Measurements from ENCODE around the gene ZNF770. TPM values are rescaled to one million over a fixed set of nuclear protein-coding genes. Genes with fewer than 3 reads are reported as not detected.
"Not testable (repeated sequence)": the region's sequence is repeated elsewhere in the genome, so short reads cannot be mapped to it uniquely, and the experiment has no call there.

ZNF770 gene
- total RNA-seq, 6 donors from 2014 or later, result 6.4 to 28.2 (median 21.7) TPM

GRCh38 chr15:34942363-34942762 is 45.7 kb downstream of the ZNF770 start:
- 59 to 63% methylated on average over 6 of the region's 6 CpGs for WGBS, 2 donors

GRCh38 chr15:34941831-34942230 is 46.3 kb downstream of the ZNF770 start:
- Histone ChIP-seq H3K36me3 (peaks cover 21 to 86% (median 37%) of the 10 kb centered on the region in 4 donors), H3K27me3 (no peaks in the 10 kb centered on the region), H3K4me1 (peaks cover 0 to 5% (median 2%) of the 10 kb centered on the region in 4 donors), H3K27ac (no peak overlapping the region), H3K4me3 (no peak overlapping the region), H3K9me3 (no peaks in the 10 kb centered on the region)
- no peak for TF ChIP-seq EP300 (IDR thresholded peaks at IDR 0.05)
- no peak for TF ChIP-seq CTCF (IDR thresholded peaks at IDR 0.05)
- no peak for TF ChIP-seq POLR2A (IDR thresholded peaks at IDR 0.05)
- 62 to 70% methylated on average over 3 of the region's 3 CpGs for WGBS, 2 donors
- ATAC-seq (ENCODE audit: low FRiP score in 2 of 2) (no peak), DNase-seq (no peak)

More at GRCh38 chr15:34942363-34942762, 45.7 kb downstream of the ZNF770 start:
- no peak overlapping the region for H3K4me3 ChIP-seq
- no peaks in the 10 kb centered on the region for H3K9me3 ChIP-seq
- no peaks in the 10 kb centered on the region for H3K27me3 ChIP-seq
- peaks cover 0 to 5% (median 2%) of the 10 kb centered on the region in 4 donors for H3K4me1 ChIP-seq
- ATAC-seq (ENCODE audit: low FRiP score in 2 of 2), result no peak
- peaks cover 21 to 80% (median 35%) of the 10 kb centered on the region in 4 donors for H3K36me3 ChIP-seq
- no peak overlapping the region for H3K27ac ChIP-seq
- TF ChIP-seq POLR2A (IDR thresholded peaks at IDR 0.05) (no peak), POLR2AphosphoS5 (IDR thresholded peaks at IDR 0.05) (no peak), EP300 (IDR thresholded peaks at IDR 0.05) (no peak), CTCF (IDR thresholded peaks at IDR 0.05) (no peak)
- no peak for DNase-seq

- peaks cover 0 to 5% (median 2%) of the 10 kb centered on the region in 4 donors for H3K4me1 ChIP-seq
- ATAC-seq (ENCODE audit: low FRiP score in 2 of 2) (no peak), DNase-seq (no peak)
- peaks cover 21 to 91% (median 40%) of the 10 kb centered on the region in 4 donors for H3K36me3 ChIP-seq
- no peak overlapping the region for H3K27ac ChIP-seq
- no peaks in the 10 kb centered on the region for H3K9me3 ChIP-seq
- no peak for TF ChIP-seq POLR2A (IDR thresholded peaks at IDR 0.05)
- TF ChIP-seq EP300 (IDR thresholded peaks at IDR 0.05), result no peak
- no peak for TF ChIP-seq CTCF (IDR thresholded peaks at IDR 0.05)
- TF ChIP-seq POLR2AphosphoS5 (IDR thresholded peaks at IDR 0.05), result no peak
- no peaks in the 10 kb centered on the region for H3K27me3 ChIP-seq
- no peak overlapping the region for H3K4me3 ChIP-seq
- WGBS, 2 donors, result 93 to 98% methylated on average over 2 of the region's 2 CpGs
Observed at GRCh38 chr15:34941185-34941698, 46.8 kb downstream of the ZNF770 start.

- no peak for DNase-seq
- no peak for ATAC-seq (ENCODE audit: low FRiP score in 2 of 2)
- H3K27ac ChIP-seq, result no peak overlapping the region
- TF ChIP-seq POLR2A (IDR thresholded peaks at IDR 0.05), result no peak
- no peak for TF ChIP-seq POLR2AphosphoS5 (IDR thresholded peaks at IDR 0.05)
- no peak for TF ChIP-seq CTCF (IDR thresholded peaks at IDR 0.05)
- no peak for TF ChIP-seq EP300 (IDR thresholded peaks at IDR 0.05)
- no peaks in the 10 kb centered on the region for H3K4me1 ChIP-seq
- 92 to 95% methylated on average over 3 of the region's 3 CpGs for WGBS, 2 donors
- no peaks in the 10 kb centered on the region for H3K9me3 ChIP-seq
- no peaks in the 10 kb centered on the region for H3K27me3 ChIP-seq
- no peak overlapping the region for H3K4me3 ChIP-seq
- peaks cover 20 to 98% (median 57%) of the 10 kb centered on the region in 4 donors for H3K36me3 ChIP-seq
Observed at GRCh38 chr15:34933432-34933975, 54.6 kb downstream of the ZNF770 start.

- not testable (repeated sequence) for H3K4me3 ChIP-seq; H3K4me1 ChIP-seq; H3K27me3 ChIP-seq; DNase-seq; ATAC-seq (ENCODE audit: low FRiP score in 2 of 2); H3K27ac ChIP-seq; H3K9me3 ChIP-seq
- 97% methylated on average over 6 of the region's 6 CpGs for WGBS, 2 donors
- H3K36me3 ChIP-seq, result peaks cover 10 to 90% (median 54%) of the 10 kb centered on the region in 4 donors
Observed at GRCh38 chr15:34928349-34928748, 59.7 kb downstream of the ZNF770 start.

Other genes starting within 250 kb of the ZNF770 start
- gene GJD2, start 233.3 kb downstream of the ZNF770 start, total RNA-seq, result not detected
- gene ACTC1, start 192.7 kb downstream of the ZNF770 start, total RNA-seq, result not detected
- 10 to 100 TPM in 5 of 6 donors, 1 to 10 TPM in 1; 9.9 to 40.2 (median 22.6) TPM for gene AQR, start 18.5 kb downstream of the ZNF770 start, total RNA-seq
- gene NANOGP8, start 97.0 kb upstream of the ZNF770 start, total RNA-seq, result 1 to 10 TPM in 3 of 6 donors, under 1 TPM in 2, not detected in 1; 0.46 to 8.4 (median 1.4) TPM

Data from upper lobe of left lung (tissue), 6 donors.